Spleen (tissue), 11 donors: ENCODE results near the gene MB. TPM values are rescaled to one million over a fixed set of nuclear protein-coding genes. Genes with fewer than 3 reads are reported as not detected.

ENCODE experiments used
- DNase-seq: peaks from one replicate; pipeline ENCODE4 v3.0.0-alpha.2; 2020
- H3K27ac ChIP-seq, 8 donors: fragments of 200-600 bp; sonication (generic) in 7 of 8; 1 replicate in 4 of 8; 2 replicates in 4 of 8; pipeline versions ENCODE4 v1.5.0 to v1.8.0; 2016 to 2021; ENCODE audit warnings: inconsistent platforms in 4 of 8, mild to moderate bottlenecking in 4 of 8, moderate library complexity in 1 of 8
- H3K27me3 ChIP-seq, 7 donors: fragments of 200-600 bp; sonication (generic) in 6 of 7; replicated peaks in 1 of 7; 1 replicate in 4 of 7; 2 replicates in 3 of 7; pipeline versions ENCODE4 v1.5.0 to v1.8.0; 2016 to 2021; ENCODE audit warnings: inconsistent platforms in 3 of 7, mild to moderate bottlenecking in 1 of 7
- H3K36me3 ChIP-seq, 6 donors: fragments of 200-600 bp; sonication (generic) in 5 of 6; 1 replicate in 4 of 6; 2 replicates in 2 of 6; pipeline versions ENCODE4 v1.5.0 to v1.8.0; 2016 to 2021; ENCODE audit warnings: inconsistent platforms in 2 of 6
- H3K4me1 ChIP-seq, 6 donors: fragments of 200-600 bp; sonication (generic) in 5 of 6; 1 replicate in 3 of 6; 2 replicates in 3 of 6; pipeline versions ENCODE4 v1.5.0 to v1.8.0; 2016 to 2021; ENCODE audit warnings: inconsistent platforms in 3 of 6
- H3K4me3 ChIP-seq, 8 donors: fragments of 200-600 bp; sonication (generic) in 7 of 8; 1 replicate in 4 of 8; 2 replicates in 4 of 8; pipeline versions ENCODE4 v1.5.0 to v1.8.0; 2016 to 2021; ENCODE audit warnings: inconsistent platforms in 4 of 8, mild to moderate bottlenecking in 4 of 8, moderate library complexity in 2 of 8
- H3K9me3 ChIP-seq, 8 donors: fragments of 200-600 bp; sonication (generic) in 7 of 8; 1 replicate in 4 of 8; 2 replicates in 4 of 8; pipeline versions ENCODE4 v1.5.0 to v1.8.0; 2016 to 2021; ENCODE audit warnings: inconsistent platforms in 4 of 8
- CTCF ChIP-seq, 11 experiments: fragments of 200-600 bp in 7 of 11; fragments of 450-650 bp in 4 of 11; sonication (generic) in 4 of 11; IDR thresholded peaks in 8 of 11; conservative IDR thresholded peaks in 3 of 11; 1 replicate in 7 of 11; 2 replicates in 4 of 11; pipeline versions ENCODE4 v1.4.0 to v1.8.0; 2016 to 2021; ENCODE audit warnings: antibody characterized with exemption in 11 of 11, inconsistent platforms in 4 of 11, mild to moderate bottlenecking in 1 of 11
- POLR2A ChIP-seq, 3 donors: fragments of 450-650 bp; IDR thresholded peaks; one replicate each; pipeline ENCODE4 v1.5.1; 2017; ENCODE audit warnings: antibody characterized with exemption in 3 of 3, mild to moderate bottlenecking in 1 of 3
- POLR2AphosphoS5 ChIP-seq, 3 donors: sonication (generic); formaldehyde crosslinking; IDR thresholded peaks; one replicate each; pipeline ENCODE4 v1.5.1; 2017; ENCODE audit warnings: antibody characterized with exemption in 3 of 3
- WGBS, 5 donors: extraction: QIAGEN DNeasy Blood & Tissue Kit in 3 of 5; methylation state at CpG; one replicate each; pipeline versions ENCODE4 v1.1.5 to v1.1.7; 2013 to 2018; 5-methylcytosine and 5-hydroxymethylcytosine counted together
- intact Hi-C: fragments of 100-400 bp; cut with DNase I; formaldehyde crosslinking; loops from one replicate; pipeline ENCODE4 v1.15.0; 2023; ENCODE audit warnings: low total_unique reads
- polyA plus RNA-seq, 3 donors: library from polyadenylated mRNA; stranded (reverse); fragments of 200-250 nt; gene quantifications; one replicate each; pipeline ENCODE4 v1.2.1, GENCODE V29; 2013
- total RNA-seq, 7 donors: library from RNA; depleted of rRNA in 3 of 7; stranded (reverse); fragments of >200 nt in 3 of 7; fragmentation: NEBNext Ultra II Directional in 4 of 7; extraction: Animal tissue kit (Norgen Biotek cat#: 25700) in 4 of 7; gene quantifications; one replicate each; pipeline versions ENCODE4 v1.1.0 to v1.2.1, GENCODE V29; 2016 to 2021
- donor health status: healthy with polysubstance abuse.
- donor health status: DM: no; HTN: no; CAD: no; lungs with moderate emphysema.
- donor health status: DM: no; HTN: no; CAD: no.
- donor health status: Bipolar disorder and iron deficiency.
- donor health status: healthy.
- donor health status: DM: no; HTN: no; CAD: no.
- donor health status: DM: yes; HTN: yes; CAD: no.

MB gene
- total and polyA plus RNA-seq, 10 donors: 0.64 to 5.0 (median 1.1) TPM; not detected in 6

GRCh38 chr22:35591714-35592417 is 25.3 kb downstream of the MB start:
- Histone ChIP-seq H3K27me3 (peaks cover 0 to 4% (median 0%) of the 10 kb centered on the region in 7 donors), H3K27ac (no peak overlapping the region), H3K9me3 (no peaks in the 10 kb centered on the region), H3K4me1 (peaks cover 0 to 16% (median 0%) of the 10 kb centered on the region in 6 donors), H3K4me3 (no peak overlapping the region), H3K36me3 (no peaks in the 10 kb centered on the region)
- DNase-seq: no peak
- WGBS, 5 donors: 87 to 95% (median 90%) methylated on average over 14 of the region's 14 CpGs
- TF ChIP-seq POLR2A (IDR thresholded peaks at IDR 0.05) (no peak), CTCF (IDR thresholded peaks at IDR 0.05 in 8 of 11, conservative IDR thresholded peaks at IDR 0.05 in 3 of 11) (no peak), POLR2AphosphoS5 (IDR thresholded peaks at IDR 0.05) (no peak)
- intact Hi-C loops: no loop called here

- Histone ChIP-seq H3K27me3 (peaks cover 0 to 4% (median 0%) of the 10 kb centered on the region in 7 donors), H3K9me3 (no peaks in the 10 kb centered on the region), H3K4me3 (no peak overlapping the region), H3K4me1 (peaks cover 0 to 16% (median 0%) of the 10 kb centered on the region in 6 donors), H3K27ac (no peak overlapping the region), H3K36me3 (no peaks in the 10 kb centered on the region)
- 51 to 69% (median 61%) methylated on average over 13 of the region's 13 CpGs for WGBS, 5 donors
- TF ChIP-seq POLR2A (IDR thresholded peaks at IDR 0.05): no peak
- no peak for TF ChIP-seq POLR2AphosphoS5 (IDR thresholded peaks at IDR 0.05)
- TF ChIP-seq CTCF (IDR thresholded peaks at IDR 0.05 in 8 of 11, conservative IDR thresholded peaks at IDR 0.05 in 3 of 11): no peak
- DNase-seq: no peak
- intact Hi-C loops: no loop called here
Observed at GRCh38 chr22:35590634-35591295, 26.4 kb downstream of the MB start.

- intact Hi-C loops: no loop called here
- H3K27ac ChIP-seq: no peak overlapping the region
- 87 to 95% (median 91%) methylated on average over 6 of the region's 6 CpGs for WGBS, 5 donors
Observed at GRCh38 chr22:35589756-35590093, 27.4 kb downstream of the MB start.

More at GRCh38 chr22:35589756-35590093, 27.4 kb downstream of the MB start:
- Histone ChIP-seq H3K27me3 (peaks cover 0 to 4% (median 0%) of the 10 kb centered on the region in 7 donors), H3K4me1 (peaks cover 0 to 16% (median 0%) of the 10 kb centered on the region in 6 donors), H3K9me3 (no peaks in the 10 kb centered on the region), H3K36me3 (no peaks in the 10 kb centered on the region), H3K4me3 (no peak overlapping the region)
- DNase-seq: no peak
- TF ChIP-seq CTCF (IDR thresholded peaks at IDR 0.05 in 8 of 11, conservative IDR thresholded peaks at IDR 0.05 in 3 of 11): no peak
- no peak for TF ChIP-seq POLR2AphosphoS5 (IDR thresholded peaks at IDR 0.05)
- no peak for TF ChIP-seq POLR2A (IDR thresholded peaks at IDR 0.05)
